Measurements from ENCODE around the gene MUC22.
A peak's percentile ranks its signal among the peaks of the same experiment; 100 is the strongest.
"Not testable (repeated sequence)": the region's sequence is repeated elsewhere in the genome, so short reads cannot be mapped to it uniquely, and the experiment has no call there.

The MUC22 gene

DNA sequence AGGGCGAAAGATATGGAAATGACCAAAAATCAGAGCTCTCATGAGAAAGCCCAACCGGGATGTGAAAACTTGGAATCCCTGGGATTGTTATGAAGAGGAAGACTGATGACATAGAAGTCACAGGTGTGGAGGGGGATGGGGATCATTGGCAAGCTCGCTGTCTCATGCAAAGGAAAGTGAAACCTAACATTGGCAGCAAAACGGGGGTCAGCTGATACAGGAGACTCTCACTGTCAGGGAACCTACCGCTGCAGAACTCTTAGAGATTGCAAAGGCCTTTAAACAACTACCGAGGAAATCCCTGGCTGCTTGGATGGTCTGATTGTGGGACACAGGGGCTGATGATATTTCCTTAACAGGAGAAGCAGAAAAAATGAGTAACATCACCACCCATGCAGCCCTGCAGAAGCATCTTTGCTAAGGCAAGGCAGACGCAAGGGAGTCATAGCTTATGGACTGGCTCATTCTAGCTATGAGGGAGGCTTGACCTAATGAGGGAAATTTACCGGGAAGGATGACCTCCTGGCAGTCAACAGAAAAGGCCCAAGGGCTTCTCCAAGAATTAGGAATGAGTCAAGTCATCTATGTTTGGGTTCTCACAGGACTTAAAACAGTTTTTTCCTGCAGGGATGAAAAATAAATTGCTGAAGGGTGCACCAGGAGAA is 19.7 kb upstream of the MUC22 start:
- in situ Hi-C loops (cut with HindIII; ENCODE audit: low pct_ligation_motif_present, low pct_unique_long_range_greater_than_20kb, low sequenced_read_pairs), result no loop called here
- DNase-seq, result no peak

DNA sequence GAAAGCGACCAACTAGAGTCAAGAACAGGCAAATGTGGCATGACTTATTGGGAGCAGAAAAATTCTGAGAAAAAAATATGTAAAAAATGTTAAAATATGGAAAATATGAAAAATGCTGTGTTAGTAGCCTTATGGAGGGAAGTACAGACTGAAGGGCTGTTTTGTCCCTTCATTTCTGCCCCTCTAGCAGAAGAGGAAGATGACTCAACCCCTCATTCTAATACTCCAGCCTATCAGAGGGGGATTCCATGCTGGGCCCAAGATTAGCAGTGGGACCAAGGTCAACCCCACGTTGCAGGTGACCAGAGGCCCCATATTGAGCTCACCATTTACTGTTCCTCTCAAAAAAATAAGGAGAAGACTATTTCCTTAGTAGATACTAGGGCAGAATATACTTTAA is 18.4 kb upstream of the MUC22 start:
- in situ Hi-C loops (cut with HindIII; ENCODE audit: low pct_ligation_motif_present, low pct_unique_long_range_greater_than_20kb, low sequenced_read_pairs), result no loop called here
- DNase-seq, result no peak

DNA sequence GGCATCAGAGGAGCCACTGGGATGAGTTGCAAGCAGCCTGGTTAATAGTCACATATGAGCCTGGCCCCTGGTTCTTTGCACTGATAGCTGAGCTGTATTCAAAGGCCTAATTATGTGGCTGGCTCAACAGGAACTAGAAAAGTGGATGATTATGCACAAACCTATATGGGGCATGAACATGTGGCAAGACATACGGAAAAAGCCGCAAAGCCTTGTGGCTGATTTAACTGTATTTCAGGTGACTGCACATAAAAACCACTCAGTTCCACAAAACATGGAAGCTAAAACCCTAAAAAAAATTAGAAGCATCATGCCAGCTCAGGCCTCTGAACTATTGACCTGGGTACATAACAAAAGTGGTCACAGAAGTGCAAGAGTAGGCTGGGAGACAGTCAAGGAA is 13.0 kb upstream of the MUC22 start:
- in situ Hi-C loops (cut with HindIII; ENCODE audit: low pct_ligation_motif_present, low pct_unique_long_range_greater_than_20kb, low sequenced_read_pairs), result no loop called here
- DNase-seq, result no peak

DNA sequence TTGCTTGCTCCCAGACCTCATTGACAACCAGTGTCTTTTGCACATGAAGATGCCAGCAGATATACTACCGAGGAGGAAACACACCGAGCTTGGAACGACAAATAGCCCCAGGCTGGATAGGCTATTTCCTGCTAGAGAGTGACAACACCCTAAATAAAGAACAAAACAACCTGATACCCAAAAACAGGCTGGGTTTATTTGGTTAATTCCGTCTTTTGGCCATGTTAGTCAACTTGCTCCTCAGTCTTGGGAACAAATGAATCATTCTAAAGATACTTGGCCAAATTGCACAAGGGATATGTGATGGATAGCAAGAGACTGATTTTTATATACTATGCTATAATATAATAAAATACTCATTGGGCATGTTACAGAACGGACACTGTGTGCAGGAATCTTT is 11.5 kb upstream of the MUC22 start:
- in situ Hi-C loops (cut with HindIII; ENCODE audit: low pct_ligation_motif_present, low pct_unique_long_range_greater_than_20kb, low sequenced_read_pairs), result no loop called here
- DNase-seq, result no peak

DNA sequence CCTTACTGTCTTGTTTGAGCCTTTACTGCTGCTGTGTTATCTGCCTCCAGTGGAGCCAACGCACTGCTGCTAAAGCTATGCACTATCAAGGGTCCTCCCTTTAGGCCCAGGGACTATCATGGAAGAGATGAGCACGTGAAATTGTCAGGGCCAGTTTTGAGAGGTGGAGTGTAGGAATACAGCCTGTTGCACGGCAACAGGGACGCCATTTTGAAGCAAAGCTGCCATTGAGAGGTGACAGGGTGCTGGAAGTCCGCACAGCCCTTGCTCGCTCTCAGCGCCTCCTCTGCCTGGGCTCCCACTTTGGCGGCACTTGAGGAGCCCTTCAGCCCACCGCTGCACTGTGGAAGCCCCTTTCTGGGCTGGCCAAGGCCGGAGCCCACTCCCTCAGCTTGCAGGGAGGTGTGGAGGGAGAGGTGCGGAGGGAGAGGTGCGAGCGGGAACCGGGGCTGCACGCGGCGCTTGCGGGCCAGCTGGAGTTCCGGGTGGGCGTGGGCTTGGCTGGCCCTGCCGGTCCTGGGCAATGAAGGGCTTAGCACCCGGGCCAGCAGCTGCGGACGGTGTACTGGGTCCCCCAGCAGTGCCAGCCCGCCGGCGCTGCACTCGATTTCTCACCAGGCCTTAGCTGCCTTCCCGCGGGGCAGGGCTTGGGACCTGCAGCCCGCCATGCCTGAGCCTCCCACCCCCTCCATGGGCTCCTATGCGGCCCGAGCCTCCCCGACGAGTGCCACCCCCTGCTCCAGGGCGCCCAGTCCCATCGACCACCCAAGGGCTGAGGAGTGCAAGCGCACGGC is 10.0 kb upstream of the MUC22 start:
- DNase-seq; in situ Hi-C loops (cut with HindIII; ENCODE audit: low pct_ligation_motif_present, low pct_unique_long_range_greater_than_20kb, low sequenced_read_pairs): not testable (repeated sequence)

DNA sequence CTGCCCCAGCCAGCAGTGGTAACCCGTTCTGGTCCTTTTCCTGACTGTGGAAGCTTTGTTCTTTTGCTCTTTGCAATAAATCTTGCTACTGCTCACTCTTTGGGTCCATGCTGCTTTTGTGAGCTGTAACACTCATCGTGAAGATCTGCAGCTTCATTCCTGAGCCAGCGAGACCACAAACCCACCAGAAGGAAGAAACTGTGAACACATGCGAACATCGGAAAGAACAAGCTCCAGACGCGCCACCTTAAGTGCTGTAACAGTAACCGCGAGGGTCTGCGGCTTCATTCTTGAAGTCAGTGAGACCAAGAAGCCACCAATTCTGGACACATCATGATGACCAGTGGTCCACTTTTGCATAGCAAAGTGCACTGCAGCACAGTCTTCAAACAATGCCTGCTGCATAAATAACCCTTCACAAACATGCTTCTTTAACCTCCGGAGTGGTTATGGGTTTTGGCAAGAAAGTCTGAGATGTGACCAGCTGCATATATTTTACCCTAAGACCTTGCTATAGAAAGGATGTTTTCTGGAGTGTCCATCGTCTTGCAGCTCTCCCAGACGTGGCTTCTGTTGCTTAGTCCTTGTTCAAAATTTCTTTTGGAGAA is 8.9 kb upstream of the MUC22 start:
- in situ Hi-C loops (cut with HindIII; ENCODE audit: low pct_ligation_motif_present, low pct_unique_long_range_greater_than_20kb, low sequenced_read_pairs), result no loop called here
- no peak for DNase-seq

DNA sequence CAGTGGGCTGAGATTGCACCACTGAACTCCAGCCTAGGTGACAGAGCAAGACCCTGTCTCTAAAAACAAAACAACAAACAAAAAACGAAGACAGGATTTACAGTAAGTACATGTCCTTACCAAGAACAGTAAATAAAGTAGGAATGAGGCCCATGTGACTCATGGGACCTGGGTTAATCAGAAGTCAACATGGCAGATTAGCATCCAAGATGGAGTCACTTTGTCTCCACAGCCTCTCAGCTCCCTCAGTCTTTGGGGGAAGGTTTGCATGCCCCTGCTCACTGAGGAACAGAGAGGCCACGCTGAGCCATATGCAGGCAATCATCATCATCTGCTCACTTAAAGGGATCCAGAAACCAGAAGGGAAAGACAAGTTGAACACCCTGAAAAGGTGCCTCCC is 7.8 kb upstream of the MUC22 start:
- no peak for DNase-seq
- in situ Hi-C loops (cut with HindIII; ENCODE audit: low pct_ligation_motif_present, low pct_unique_long_range_greater_than_20kb, low sequenced_read_pairs), result no loop called here

DNA sequence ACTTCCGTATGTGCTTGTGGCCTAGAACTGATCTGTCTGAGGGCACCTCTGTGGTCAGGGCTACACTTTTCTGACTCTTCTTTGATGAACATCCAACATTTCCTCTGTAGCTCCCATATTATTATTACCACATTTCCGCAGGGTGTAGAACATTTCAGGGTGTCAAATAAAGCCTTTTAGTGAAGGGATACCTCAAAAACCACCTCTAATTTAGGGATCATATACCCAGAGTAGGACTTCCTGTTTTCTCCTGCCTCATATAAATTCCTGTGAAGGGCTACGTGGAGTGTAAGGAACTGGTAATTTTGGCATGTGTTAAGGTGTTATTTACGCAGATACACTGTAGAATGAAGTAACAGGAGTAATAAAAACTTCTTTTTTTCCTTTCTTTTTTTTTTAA is 5.5 kb upstream of the MUC22 start:
- in situ Hi-C loops (cut with HindIII; ENCODE audit: low pct_ligation_motif_present, low pct_unique_long_range_greater_than_20kb, low sequenced_read_pairs), result no loop called here
- DNase-seq, result no peak

DNA sequence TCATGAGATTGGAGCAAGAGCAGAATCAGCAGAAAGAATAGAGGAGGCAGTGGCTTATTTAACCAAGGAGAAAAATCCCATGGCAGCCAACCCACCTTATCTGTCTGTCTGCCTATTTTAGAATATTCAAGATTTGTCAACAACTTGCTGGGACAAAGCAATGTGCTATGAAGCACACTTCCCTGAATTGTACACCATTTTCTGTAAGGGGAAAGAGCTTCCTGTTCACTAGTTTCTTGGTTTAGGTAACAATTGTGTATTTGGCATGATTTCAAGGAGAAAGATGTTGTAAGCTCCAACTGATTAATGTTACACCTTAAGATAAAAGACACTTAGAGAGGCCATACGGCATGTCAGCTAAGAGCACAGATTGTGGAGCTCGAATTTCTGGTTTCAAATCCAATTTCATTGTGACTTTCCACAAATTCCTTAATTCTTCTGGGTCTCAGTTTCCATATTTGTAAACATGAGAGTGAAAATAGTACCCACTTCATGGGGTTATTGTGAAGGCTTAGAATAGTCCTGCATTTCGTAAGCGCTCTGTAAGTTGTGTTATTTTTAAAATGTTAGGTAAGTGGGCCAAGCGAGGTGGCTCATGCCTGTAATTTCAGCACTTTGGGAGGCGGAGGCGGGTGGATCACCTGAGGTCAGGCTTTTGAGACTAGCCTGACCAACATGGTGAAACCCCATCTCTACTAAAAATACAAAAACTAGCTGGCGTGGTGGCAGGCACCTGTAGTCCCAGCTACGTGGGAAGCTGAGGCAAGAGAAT is 4.8 kb upstream of the MUC22 start:
- no peak for DNase-seq
- in situ Hi-C loops (cut with HindIII; ENCODE audit: low pct_ligation_motif_present, low pct_unique_long_range_greater_than_20kb, low sequenced_read_pairs), result no loop called here

DNA sequence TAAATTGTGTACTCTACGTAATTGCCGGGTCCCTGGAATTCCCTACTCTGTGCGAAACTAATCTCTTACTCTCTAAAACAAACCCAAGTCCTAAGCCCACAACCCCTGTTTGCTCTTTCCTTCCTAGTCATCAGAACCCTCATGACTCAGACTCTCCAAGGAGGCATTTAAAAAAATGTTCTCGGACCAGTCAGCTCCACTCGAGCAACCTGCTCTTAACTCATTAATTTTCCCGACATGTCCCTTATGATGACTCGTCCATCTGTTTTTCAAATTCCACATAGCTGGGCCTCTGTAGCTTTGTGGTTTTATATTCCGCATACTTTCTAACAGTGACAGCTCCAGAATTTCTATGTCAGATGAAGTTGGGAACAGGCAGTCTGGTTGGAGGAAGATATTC is 2.6 kb upstream of the MUC22 start:
- peak; percentile 94 for DNase-seq
- in situ Hi-C loops (cut with HindIII; ENCODE audit: low pct_ligation_motif_present, low pct_unique_long_range_greater_than_20kb, low sequenced_read_pairs), result no loop called here

DNA sequence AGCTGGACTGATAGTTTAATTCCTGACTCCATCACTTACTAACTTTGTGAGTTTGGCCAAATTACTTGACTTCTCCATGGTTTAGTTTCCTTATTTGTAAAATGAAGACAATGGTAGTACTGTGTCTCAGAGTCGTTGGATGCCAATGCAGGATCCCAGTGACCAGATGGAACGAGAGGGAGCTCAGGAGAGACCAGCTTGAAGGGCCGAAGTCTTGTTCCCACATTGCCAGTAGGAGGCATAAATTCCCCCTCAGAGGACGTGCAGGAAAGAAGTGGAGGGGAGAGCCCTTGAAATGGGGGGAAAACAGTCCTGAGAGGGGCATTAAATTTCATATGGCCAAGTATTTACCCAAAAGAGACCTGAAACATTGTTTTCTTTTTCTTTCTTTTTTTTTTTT is 2.1 kb upstream of the MUC22 start:
- peak; percentile 46 for DNase-seq
- in situ Hi-C loops (cut with HindIII; ENCODE audit: low pct_ligation_motif_present, low pct_unique_long_range_greater_than_20kb, low sequenced_read_pairs), result no loop called here

DNA sequence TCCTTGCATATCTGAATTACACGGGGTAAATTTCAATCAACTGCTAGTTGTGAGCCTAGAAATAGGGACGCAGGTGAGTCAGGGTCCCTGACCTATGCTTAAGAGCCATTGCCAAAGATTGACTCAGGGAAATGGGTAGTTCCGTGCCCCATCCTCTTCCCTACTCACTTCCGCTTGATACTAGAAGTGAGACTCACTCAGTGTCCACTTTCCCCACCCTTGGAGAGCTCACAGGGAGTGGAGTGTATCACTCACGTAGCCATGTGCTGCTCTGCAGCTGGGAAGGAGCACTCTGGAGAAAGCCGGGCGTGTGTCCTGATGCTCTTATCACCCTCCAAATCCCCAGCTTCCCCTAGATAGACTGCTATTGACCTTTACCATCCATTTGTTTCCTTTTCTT is 543 bp upstream of the MUC22 start:
- no peak for DNase-seq
- in situ Hi-C loops (cut with HindIII; ENCODE audit: low pct_ligation_motif_present, low pct_unique_long_range_greater_than_20kb, low sequenced_read_pairs), result no loop called here

DNA sequence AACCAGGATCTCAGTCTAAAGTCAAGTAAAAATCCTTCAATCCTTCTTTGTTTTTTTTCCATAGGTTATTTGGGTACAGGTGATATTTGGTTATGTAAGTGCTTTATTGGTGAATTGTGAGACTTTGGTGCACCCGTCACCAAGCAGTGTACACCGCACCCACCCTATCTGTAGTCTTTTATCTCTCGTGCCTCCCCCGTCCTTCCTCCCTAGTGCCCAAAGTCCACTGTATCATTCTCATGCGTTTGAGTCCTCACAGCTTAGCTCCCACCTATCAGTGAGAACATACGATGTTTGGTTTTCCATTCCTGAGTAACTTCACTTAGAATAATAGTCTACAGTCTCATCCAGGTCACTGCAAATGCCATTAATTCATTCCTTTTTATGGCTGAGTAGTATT is 879 bp downstream of the MUC22 start:
- DNase-seq, result no peak
- in situ Hi-C loops (cut with HindIII; ENCODE audit: low pct_ligation_motif_present, low pct_unique_long_range_greater_than_20kb, low sequenced_read_pairs), result no loop called here

DNA sequence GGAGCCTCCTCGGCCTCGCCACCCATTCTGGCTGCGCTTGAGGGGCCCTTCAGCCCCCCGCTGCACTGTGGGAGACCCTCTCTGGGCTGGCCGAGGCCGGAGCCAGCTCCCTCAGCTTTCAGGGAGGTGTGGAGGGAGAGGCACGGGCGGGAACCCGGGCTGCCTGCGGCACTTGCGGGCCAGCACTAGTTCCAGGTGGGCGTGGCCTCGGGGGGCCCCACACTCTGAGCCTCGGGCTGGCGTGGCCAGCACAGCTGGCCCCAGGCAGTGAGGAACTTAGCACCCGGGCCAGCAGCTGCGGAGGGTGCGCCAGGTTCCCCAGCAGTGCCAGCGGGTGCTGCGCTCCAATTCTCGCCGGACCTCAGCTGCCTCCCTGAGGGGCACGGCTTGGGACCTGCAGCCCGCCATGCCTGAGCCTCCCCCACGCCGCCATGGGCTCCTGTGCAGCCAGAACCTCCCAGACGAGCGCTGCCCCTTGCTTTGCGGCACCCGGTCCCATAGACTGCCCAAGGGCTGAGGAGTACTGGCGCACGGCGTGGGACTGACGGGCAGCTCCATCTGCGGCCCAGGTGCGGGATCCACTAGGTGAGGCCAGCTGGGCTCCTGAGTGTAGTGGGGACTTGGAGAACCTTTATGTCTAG is 6.5 kb downstream of the MUC22 start:
- DNase-seq, result no peak
- in situ Hi-C loops (cut with HindIII; ENCODE audit: low pct_ligation_motif_present, low pct_unique_long_range_greater_than_20kb, low sequenced_read_pairs), result no loop called here

DNA sequence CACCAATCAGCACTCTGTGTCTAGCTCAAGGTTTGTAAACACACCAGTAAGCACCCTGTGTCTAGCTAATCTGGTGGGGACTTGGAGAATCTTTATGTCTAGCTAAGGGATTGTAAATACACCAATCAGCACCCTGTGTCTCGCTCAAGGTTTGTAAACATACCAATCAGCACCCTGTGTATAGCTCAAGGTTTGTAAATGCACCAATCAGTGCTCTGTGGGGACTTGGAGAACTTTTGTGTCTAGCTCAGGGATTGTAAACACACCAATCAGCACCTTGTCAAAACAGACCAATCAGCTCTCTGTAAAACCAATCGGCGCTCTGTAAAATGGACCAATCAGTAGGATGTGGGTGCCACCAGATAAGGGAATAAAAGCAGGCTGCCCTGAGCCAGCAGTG is 7.2 kb downstream of the MUC22 start:
- in situ Hi-C loops (cut with HindIII; ENCODE audit: low pct_ligation_motif_present, low pct_unique_long_range_greater_than_20kb, low sequenced_read_pairs); DNase-seq: not testable (repeated sequence)

DNA sequence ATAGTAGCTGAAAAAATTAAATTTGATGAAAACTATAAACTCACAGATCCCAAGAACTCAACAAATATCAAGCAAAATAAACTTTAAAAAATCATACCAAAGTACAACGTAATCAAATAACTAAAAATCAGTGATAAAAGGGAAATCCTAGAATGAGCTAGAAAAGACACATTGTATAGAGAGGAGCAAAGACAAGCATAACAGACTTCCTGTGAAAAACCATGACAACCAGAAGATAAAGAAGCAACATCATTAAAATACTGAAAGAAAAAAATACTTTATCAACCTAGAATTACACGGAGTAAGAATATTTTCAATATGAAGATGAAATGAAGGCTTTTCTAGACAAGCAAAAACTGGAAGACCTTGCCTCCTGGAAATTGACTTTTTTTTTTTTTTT is 9.8 kb downstream of the MUC22 start:
- no peak for DNase-seq

DNA sequence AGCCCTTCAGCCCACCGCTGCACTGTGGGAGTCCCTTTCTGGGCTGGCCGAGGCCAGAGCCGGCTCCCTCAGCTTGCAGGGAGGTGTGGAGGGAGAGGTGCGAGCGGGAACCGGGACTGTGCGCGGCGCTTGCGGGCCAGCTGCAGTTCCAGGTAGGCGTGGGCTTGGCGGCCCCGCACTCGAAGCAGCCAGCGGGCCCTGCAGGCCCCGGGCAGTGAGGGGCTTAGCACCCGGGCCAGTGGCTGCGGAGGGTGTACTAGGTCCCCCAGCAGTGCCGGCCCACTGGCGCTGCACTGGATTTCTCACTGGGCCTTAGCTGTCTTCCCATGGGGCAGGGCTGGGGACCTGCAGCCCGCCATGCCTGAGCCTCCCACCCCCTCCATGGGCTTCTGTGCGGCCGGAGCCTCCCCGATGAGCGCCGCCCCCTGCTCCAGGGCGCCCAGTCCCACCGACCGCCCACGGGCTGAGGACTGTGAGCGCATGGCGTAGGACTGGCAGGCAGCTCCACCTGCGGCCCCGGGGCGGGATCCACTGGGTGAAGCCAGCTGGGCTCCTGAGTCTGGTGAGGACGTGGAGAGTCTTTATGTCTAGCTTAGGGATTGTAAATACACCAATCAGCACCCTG is 10.5 kb downstream of the MUC22 start:
- DNase-seq; in situ Hi-C loops (cut with HindIII; ENCODE audit: low pct_ligation_motif_present, low pct_unique_long_range_greater_than_20kb, low sequenced_read_pairs): not testable (repeated sequence)

More for the DNA sequence above, 9.8 kb downstream of the MUC22 start:
- in situ Hi-C loops (cut with HindIII; ENCODE audit: low pct_ligation_motif_present, low pct_unique_long_range_greater_than_20kb, low sequenced_read_pairs), result no loop called here

Measured in ACHN (cell line).